ENCODE measurements around the gene SF3A1.

SF3A1 gene

GRCh38 chr22:30386960-30387827 lies 30.5 kb upstream of the SF3A1 start, which contains the start of gene RNF215:
Gene RNF215, minus strand, starts transcription at chr22:30387411. Its CDS starts 98 bp downstream, at chr22:30387313.
- no CpG with 5 or more reads among the region's 95 CpGs for WGBS, 2 donors (ENCODE audit: extremely low coverage in 2 of 2, insufficient read length in 2 of 2, insufficient replicate concordance in 1 of 2)
- H3K27me3 ChIP-seq (ENCODE audit: control insufficient read depth in 3 of 3, insufficient read depth in 3 of 3, low read depth in 1 of 3, low read length in 3 of 3), result no peaks in the 10 kb centered on the region
- H2AK5ac ChIP-seq (ENCODE audit: low read depth, low read length), result peak within 1 kb of the TSS; percentile 74
- peak within 1 kb of the TSS; percentile 84 to 89 for H3K4me3 ChIP-seq (ENCODE audit: low read length in 2 of 2)
- peaks cover 4 to 16% of the 10 kb centered on the region in 2 donors for H3K36me3 ChIP-seq (replicated peaks in 1 of 2; ENCODE audit: control insufficient read depth in 2 of 2, insufficient read depth in 2 of 2, low read length in 2 of 2)
- H2BK5ac ChIP-seq (ENCODE audit: low read length), result no peak within 1 kb of the TSS
- no peak within 1 kb of the TSS for H2BK120ac ChIP-seq (ENCODE audit: low read depth, low read length)
- peak within 1 kb of the TSS; percentile 66 for H3K23ac ChIP-seq (ENCODE audit: low read depth, low read length, poor library complexity)
- H3K18ac ChIP-seq (ENCODE audit: low read length), result peak within 1 kb of the TSS; percentile 95
- peak within 1 kb of the TSS; percentile 61 for H3K4me2 ChIP-seq (ENCODE audit: insufficient read depth, low read length, poor library complexity, severe bottlenecking)
- peak; percentile 88 for DNase-seq (ENCODE audit: low spot score)
- H3K79me1 ChIP-seq (ENCODE audit: low read depth, low read length), result no peaks in the 10 kb centered on the region
- H3K14ac ChIP-seq (ENCODE audit: low read length), result peak within 1 kb of the TSS; percentile 56
- H3K9me3 ChIP-seq (replicated peaks in 1 of 2; ENCODE audit: control insufficient read depth in 2 of 2, insufficient read depth in 1 of 2, low read depth in 1 of 2, low read length in 2 of 2), result peaks cover 5% of the 10 kb centered on the region in 2 donors
- no peak within 1 kb of the TSS for H2BK15ac ChIP-seq (ENCODE audit: low read length)
- H3K27ac ChIP-seq (replicated peaks; ENCODE audit: low read length), result no peak within 1 kb of the TSS
- H4K8ac ChIP-seq (ENCODE audit: low read depth, low read length), result no peak within 1 kb of the TSS
- H4K91ac ChIP-seq (ENCODE audit: low read depth, low read length, poor library complexity), result no peak within 1 kb of the TSS
- H3K9ac ChIP-seq (ENCODE audit: low read depth, low read length, poor library complexity), result peak within 1 kb of the TSS; percentile 91
- peak within 1 kb of the TSS; percentile 67 for H2BK12ac ChIP-seq (ENCODE audit: low read length)
- peak within 1 kb of the TSS; percentile 96 for H2AFZ ChIP-seq (ENCODE audit: low read length)
- no peak within 1 kb of the TSS for H3K4ac ChIP-seq (ENCODE audit: low read length)
- H3K4me1 ChIP-seq (ENCODE audit: control insufficient read depth in 2 of 2, insufficient read depth in 1 of 2, low read depth in 1 of 2, low read length in 2 of 2), result peaks cover 5 to 6% of the 10 kb centered on the region in 2 donors

GRCh38 chr22:30386608-30386959 lies 29.9 kb upstream of the SF3A1 start:
- Histone ChIP-seq H3K4me2 (ENCODE audit: insufficient read depth, low read length, poor library complexity, severe bottlenecking) (peak overlapping the region; percentile 61), H2BK12ac (ENCODE audit: low read length) (peak overlapping the region; percentile 67), H3K9me3 (replicated peaks in 1 of 2; ENCODE audit: control insufficient read depth in 2 of 2, insufficient read depth in 1 of 2, low read depth in 1 of 2, low read length in 2 of 2) (peaks cover 5 to 6% of the 10 kb centered on the region in 2 donors), H4K8ac (ENCODE audit: low read depth, low read length) (no peak overlapping the region), H3K14ac (ENCODE audit: low read length) (peak overlapping the region; percentile 56), H3K4me3 (ENCODE audit: low read length in 2 of 2) (peak overlapping the region; percentile 84 to 89), H3K27ac (replicated peaks; ENCODE audit: low read length) (no peak overlapping the region), H2AFZ (ENCODE audit: low read length) (peak overlapping the region; percentile 96), H2BK5ac (ENCODE audit: low read length) (no peak overlapping the region), H3K9ac (ENCODE audit: low read depth, low read length, poor library complexity) (peak overlapping the region; percentile 91), H3K27me3 (ENCODE audit: control insufficient read depth in 3 of 3, insufficient read depth in 3 of 3, low read depth in 1 of 3, low read length in 3 of 3) (no peaks in the 10 kb centered on the region), H3K36me3 (replicated peaks in 1 of 2; ENCODE audit: control insufficient read depth in 2 of 2, insufficient read depth in 2 of 2, low read length in 2 of 2) (peaks cover 5 to 19% of the 10 kb centered on the region in 2 donors), H3K79me1 (ENCODE audit: low read depth, low read length) (no peaks in the 10 kb centered on the region), H3K23ac (ENCODE audit: low read depth, low read length, poor library complexity) (no peak overlapping the region), H3K4me1 (ENCODE audit: control insufficient read depth in 2 of 2, insufficient read depth in 1 of 2, low read depth in 1 of 2, low read length in 2 of 2) (peaks cover 5% of the 10 kb centered on the region in 2 donors), H2BK120ac (ENCODE audit: low read depth, low read length) (no peak overlapping the region), H3K4ac (ENCODE audit: low read length) (no peak overlapping the region), H2BK15ac (ENCODE audit: low read length) (no peak overlapping the region), H3K18ac (ENCODE audit: low read length) (peak overlapping the region; percentile 95), H2AK5ac (ENCODE audit: low read depth, low read length) (peak overlapping the region; percentile 11), H4K91ac (ENCODE audit: low read depth, low read length, poor library complexity) (no peak overlapping the region)
- no peak for DNase-seq (ENCODE audit: low spot score)
- no CpG with 5 or more reads among the region's 10 CpGs for WGBS, 2 donors (ENCODE audit: extremely low coverage in 2 of 2, insufficient read length in 2 of 2, insufficient replicate concordance in 1 of 2)

GRCh38 chr22:30385942-30386341 lies 29.2 kb upstream of the SF3A1 start:
- H3K27ac ChIP-seq (replicated peaks; ENCODE audit: low read length), result no peak overlapping the region
- H2BK12ac ChIP-seq (ENCODE audit: low read length), result no peak overlapping the region
- DNase-seq (ENCODE audit: low spot score), result no peak
- no peak overlapping the region for H2BK120ac ChIP-seq (ENCODE audit: low read depth, low read length)
- H3K4me1 ChIP-seq (ENCODE audit: control insufficient read depth in 2 of 2, insufficient read depth in 1 of 2, low read depth in 1 of 2, low read length in 2 of 2), result peaks cover 2 to 3% of the 10 kb centered on the region in 2 donors
- H3K14ac ChIP-seq (ENCODE audit: low read length), result no peak overlapping the region
- H3K27me3 ChIP-seq (ENCODE audit: control insufficient read depth in 3 of 3, insufficient read depth in 3 of 3, low read depth in 1 of 3, low read length in 3 of 3), result no peaks in the 10 kb centered on the region
- H3K4ac ChIP-seq (ENCODE audit: low read length), result no peak overlapping the region
- H3K4me3 ChIP-seq (ENCODE audit: low read length in 2 of 2), result peak overlapping the region; percentile 11 to 84
- no peak overlapping the region for H2BK5ac ChIP-seq (ENCODE audit: low read length)
- H3K23ac ChIP-seq (ENCODE audit: low read depth, low read length, poor library complexity), result no peak overlapping the region
- no peak overlapping the region for H4K91ac ChIP-seq (ENCODE audit: low read depth, low read length, poor library complexity)
- WGBS, 2 donors (ENCODE audit: extremely low coverage in 2 of 2, insufficient read length in 2 of 2, insufficient replicate concordance in 1 of 2), result no CpG with 5 or more reads among the region's 10 CpGs
- no peak overlapping the region for H2BK15ac ChIP-seq (ENCODE audit: low read length)
- H3K79me1 ChIP-seq (ENCODE audit: low read depth, low read length), result no peaks in the 10 kb centered on the region
- H3K18ac ChIP-seq (ENCODE audit: low read length), result no peak overlapping the region
- peak overlapping the region; percentile 29 for H4K8ac ChIP-seq (ENCODE audit: low read depth, low read length)
- no peak overlapping the region for H2AFZ ChIP-seq (ENCODE audit: low read length)
- peaks cover 11 to 23% of the 10 kb centered on the region in 2 donors for H3K36me3 ChIP-seq (replicated peaks in 1 of 2; ENCODE audit: control insufficient read depth in 2 of 2, insufficient read depth in 2 of 2, low read length in 2 of 2)
- H3K9ac ChIP-seq (ENCODE audit: low read depth, low read length, poor library complexity), result no peak overlapping the region
- peaks cover 5% of the 10 kb centered on the region in 2 donors for H3K9me3 ChIP-seq (replicated peaks in 1 of 2; ENCODE audit: control insufficient read depth in 2 of 2, insufficient read depth in 1 of 2, low read depth in 1 of 2, low read length in 2 of 2)
- no peak overlapping the region for H2AK5ac ChIP-seq (ENCODE audit: low read depth, low read length)
- H3K4me2 ChIP-seq (ENCODE audit: insufficient read depth, low read length, poor library complexity, severe bottlenecking), result no peak overlapping the region

- H2AK5ac ChIP-seq (ENCODE audit: low read depth, low read length), result no peak overlapping the region
- no peak overlapping the region for H2BK5ac ChIP-seq (ENCODE audit: low read length)
- H4K91ac ChIP-seq (ENCODE audit: low read depth, low read length, poor library complexity), result no peak overlapping the region
- no peak overlapping the region for H2BK12ac ChIP-seq (ENCODE audit: low read length)
- no peaks in the 10 kb centered on the region for H3K79me1 ChIP-seq (ENCODE audit: low read depth, low read length)
- H4K8ac ChIP-seq (ENCODE audit: low read depth, low read length), result no peak overlapping the region
- H3K9ac ChIP-seq (ENCODE audit: low read depth, low read length, poor library complexity), result no peak overlapping the region
- H3K4me2 ChIP-seq (ENCODE audit: insufficient read depth, low read length, poor library complexity, severe bottlenecking), result no peak overlapping the region
- no peak overlapping the region for H2BK15ac ChIP-seq (ENCODE audit: low read length)
- H3K23ac ChIP-seq (ENCODE audit: low read depth, low read length, poor library complexity), result no peak overlapping the region
- peaks cover 21 to 44% of the 10 kb centered on the region in 2 donors for H3K36me3 ChIP-seq (replicated peaks in 1 of 2; ENCODE audit: control insufficient read depth in 2 of 2, insufficient read depth in 2 of 2, low read length in 2 of 2)
- DNase-seq (ENCODE audit: low spot score), result no peak
- H3K9me3 ChIP-seq (replicated peaks in 1 of 2; ENCODE audit: control insufficient read depth in 2 of 2, insufficient read depth in 1 of 2, low read depth in 1 of 2, low read length in 2 of 2), result peaks cover 0 to 3% of the 10 kb centered on the region in 2 donors
- no CpG with 5 or more reads among the region's 3 CpGs for WGBS, 2 donors (ENCODE audit: extremely low coverage in 2 of 2, insufficient read length in 2 of 2, insufficient replicate concordance in 1 of 2)
- H2BK120ac ChIP-seq (ENCODE audit: low read depth, low read length), result no peak overlapping the region
- no peak overlapping the region for H3K18ac ChIP-seq (ENCODE audit: low read length)
- no peaks in the 10 kb centered on the region for H3K27me3 ChIP-seq (ENCODE audit: control insufficient read depth in 3 of 3, insufficient read depth in 3 of 3, low read depth in 1 of 3, low read length in 3 of 3)
- H3K27ac ChIP-seq (replicated peaks; ENCODE audit: low read length), result no peak overlapping the region
- no peak overlapping the region for H3K4me3 ChIP-seq (ENCODE audit: low read length in 2 of 2)
- H3K4ac ChIP-seq (ENCODE audit: low read length), result no peak overlapping the region
- no peak overlapping the region for H2AFZ ChIP-seq (ENCODE audit: low read length)
- H3K14ac ChIP-seq (ENCODE audit: low read length), result no peak overlapping the region
- H3K4me1 ChIP-seq (ENCODE audit: control insufficient read depth in 2 of 2, insufficient read depth in 1 of 2, low read depth in 1 of 2, low read length in 2 of 2), result peaks cover 2 to 3% of the 10 kb centered on the region in 2 donors
Observed at GRCh38 chr22:30383061-30383460, 26.4 kb upstream of the SF3A1 start.

Measured in neuronal stem cell (in vitro differentiated cells).